K562 (cell line): Measurements from ENCODE around the gene PTPMT1. TPM values are rescaled to one million over a fixed set of nuclear protein-coding genes. Genes with fewer than 3 reads are reported as not detected.

Source experiments
- CBFA2T3 ChIP-seq: fragments of 450-650 bp; IDR thresholded peaks from 2 replicates; pipeline ENCODE4 v1.6.1; 2017
- ELF4 ChIP-seq: fragments of 450-650 bp; formaldehyde crosslinking; IDR thresholded peaks from 2 replicates; pipeline ENCODE4 v1.4.0; 2022; ENCODE audit warnings: missing genetic modification characterization
- ESRRA ChIP-seq: fragments of 450-650 bp; IDR thresholded peaks from 2 replicates; pipeline ENCODE4 v1.6.1; 2014; ENCODE audit warnings: low read depth, mild to moderate bottlenecking, moderate library complexity, borderline replicate concordance
- EWSR1 ChIP-seq: fragments of 450-650 bp; IDR thresholded peaks from 2 replicates; pipeline ENCODE4 v1.6.1; 2018; ENCODE audit warnings: borderline replicate concordance, mild to moderate bottlenecking, low read depth, moderate library complexity; ENCODE audit not compliant: partially characterized antibody
- MAZ ChIP-seq, 2 experiments: fragments of 450-650 bp in 1 of 2; sonication (generic) in 1 of 2; formaldehyde crosslinking; IDR thresholded peaks in 1 of 2; conservative IDR thresholded peaks in 1 of 2; 2 replicates each; pipeline versions ENCODE4 v1.4.0 to v1.5.0; 2020; ENCODE audit warnings: mild to moderate bottlenecking in 1 of 2, missing genetic modification reagents in 1 of 2
- SRF ChIP-seq, 2 experiments: fragments of 250-450, 450-650 bp in 1 of 2; sonication (Bioruptor Pico) in 1 of 2; sonication (generic) in 1 of 2; formaldehyde crosslinking; IDR thresholded peaks; 2 replicates each; pipeline versions ENCODE4 v1.5.0 to v1.5.1; 2020 to 2022; ENCODE audit warnings: mild to moderate bottlenecking in 1 of 2, missing genetic modification reagents in 1 of 2
- TAF1 ChIP-seq: IDR thresholded peaks from 2 replicates; pipeline ENCODE4 v1.6.1; 2011; ENCODE audit warnings: mild to moderate bottlenecking, low read length, moderate library complexity; ENCODE audit not compliant: insufficient read depth, control insufficient read depth, severe bottlenecking; ENCODE audit errors: extremely low read depth
- TAF9B ChIP-seq: fragments of 450-650 bp; IDR thresholded peaks from 2 replicates; pipeline ENCODE4 v1.6.1; 2018; ENCODE audit warnings: mild to moderate bottlenecking; ENCODE audit not compliant: partially characterized antibody
- YY1 ChIP-seq, 3 experiments: IDR thresholded peaks; 2 replicates each; pipeline ENCODE4 v1.6.1; 2011; ENCODE audit warnings: low read length in 2 of 3, mild to moderate bottlenecking in 2 of 3, moderate library complexity in 2 of 3, borderline replicate concordance in 1 of 3, control low read depth in 1 of 3, low read depth in 1 of 3; ENCODE audit not compliant: insufficient read depth in 3 of 3, insufficient replicate concordance in 2 of 3, control insufficient read depth in 1 of 3, insufficient read length in 1 of 3; ENCODE audit errors: extremely low read depth in 1 of 3
- polyA plus RNA-seq, 8 experiments: library from polyadenylated mRNA; depleted of rRNA in 4 of 8; stranded (reverse) in 5 of 8; unstranded in 3 of 8; fragments of >200 nt; fragmentation: Nextera tagmentation in 2 of 8; fragmentation: Illumina TruSeq in 1 of 8; extraction: Ambion mirVana in 2 of 8; extraction: Trizol in 1 of 8; gene quantifications; 2 replicates each; pipeline versions ENCODE4 v1.2.1 to v1.2.3, GENCODE V29; 2011 to 2014; ENCODE audit warnings: inconsistent platforms in 1 of 8, missing spikeins in 1 of 8
- total RNA-seq, 7 experiments: library from RNA; depleted of rRNA in 6 of 7; stranded (reverse); fragments of >200 nt in 6 of 7; fragmentation: Illumina TruSeq in 2 of 7; extraction: Trizol in 2 of 7; gene quantifications; 2 replicates each; pipeline versions ENCODE4 v1.2.1 to v1.2.3, GENCODE V29; 2011 to 2021; ENCODE audit warnings: low replicate concordance in 1 of 7
- TF ChIP-seq, protein P1 (sequence below): sonication (generic); IDR thresholded peaks from 2 replicates; pipeline ENCODE4 v1.6.1; 2016
- TF ChIP-seq, protein P2 (sequence below): fragments of 200-800 bp; sonication (Bioruptor generic); IDR thresholded peaks from 2 replicates; pipeline ENCODE4 v1.6.1; 2017; ENCODE audit warnings: missing genetic modification characterization, missing compliant biosample characterization
- TF ChIP-seq, protein P3 (sequence below), 2 experiments: fragments of 450-650 bp in 1 of 2; sonication (generic) in 1 of 2; formaldehyde crosslinking in 1 of 2; IDR thresholded peaks; 2 replicates each; pipeline versions ENCODE4 v1.7.1 to v1.9.0; 2016 to 2022; ENCODE audit warnings: inconsistent platforms in 1 of 2, mild to moderate bottlenecking in 1 of 2, missing genetic modification reagents in 1 of 2

PTPMT1 gene
- total and polyA plus RNA-seq, 9 of the 15 experiments (the other 6 are each of a cell fraction or from before 2014, with no cell fraction given) = 10.4 to 140 (median 67.2) TPM

DNA sequence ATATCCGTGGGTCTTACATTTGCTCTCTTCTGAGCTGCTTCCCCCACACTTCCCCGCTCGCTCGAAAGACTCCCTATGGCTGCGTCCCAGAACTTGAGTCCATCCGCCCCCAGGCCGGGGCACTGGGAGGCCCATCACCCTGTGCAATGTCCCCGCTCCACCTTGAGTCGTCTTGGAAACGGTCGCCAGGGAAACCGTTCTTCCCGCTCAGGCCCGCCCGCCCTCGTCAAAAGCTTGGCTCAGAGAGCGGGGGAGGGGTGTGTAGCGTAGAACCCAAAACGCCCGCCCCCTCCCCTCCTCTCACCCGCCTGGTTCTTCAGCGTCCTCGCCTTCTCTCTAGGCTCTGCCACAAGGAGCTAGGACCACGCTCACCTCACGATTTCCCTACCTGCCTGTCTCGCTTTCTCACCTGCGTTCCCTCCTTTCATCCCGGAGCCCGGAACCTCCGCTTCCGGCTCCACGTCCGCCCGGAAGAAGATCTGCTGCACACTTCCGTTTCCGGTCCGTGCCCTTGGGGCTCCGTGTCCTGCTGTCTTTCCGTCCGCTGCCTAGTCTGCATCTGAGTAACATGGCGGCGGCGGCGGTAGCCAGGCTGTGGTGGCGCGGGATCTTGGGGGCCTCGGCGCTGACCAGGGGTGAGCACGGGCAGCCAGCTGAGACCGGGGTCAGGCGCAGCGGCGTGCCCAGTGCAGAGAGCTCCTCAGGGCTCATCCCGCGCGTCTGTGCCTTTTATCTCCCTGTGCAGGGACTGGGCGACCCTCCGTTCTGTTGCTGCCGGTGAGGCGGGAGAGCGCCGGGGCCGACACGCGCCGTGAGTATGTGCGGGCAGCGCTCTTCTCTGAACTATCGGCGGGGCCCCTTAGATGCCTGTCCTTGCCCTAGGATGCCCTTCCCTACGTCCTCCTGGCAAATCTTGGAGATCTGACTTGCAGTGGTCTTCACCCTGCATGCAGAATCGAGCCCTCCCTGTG, 13.4 kb downstream of the PTPMT1 start, which contains the start of the genes KBTBD4 and NDUFS3 (continued):
- TF ChIP-seq YY1 (IDR thresholded peaks at IDR 0.05; ENCODE audit: borderline replicate concordance in 1 of 3, control insufficient read depth in 1 of 3, extremely low read depth in 1 of 3, insufficient read depth in 3 of 3, insufficient read length in 1 of 3, insufficient replicate concordance in 2 of 3, low read depth in 1 of 3, low read length in 2 of 3) (peak; percentile 82 to 97 (median 94)), TAF1 (peak; percentile 98), TAF9B (peak; percentile 97), CBFA2T3 (no peak; the same call in 1 of the 2 replicates), EWSR1 (no peak), MAZ (CRISPR knock-in tag; conservative IDR thresholded peaks at IDR 0.05 in 1 of 2, IDR thresholded peaks at IDR 0.05 in 1 of 2) (peak; percentile 90 to 97), ELF4 (CRISPR knock-in tag) (0 out of 2 replicates have a peak, but pooled peaks have one; percentile 60), SRF (CRISPR knock-in tag; IDR thresholded peaks at IDR 0.05) (peak in 1 of 2 experiments; percentile 49; a peak in 1 of 4 replicates), ESRRA (peak; percentile 99)
- TF ChIP-seq, protein P1, sequence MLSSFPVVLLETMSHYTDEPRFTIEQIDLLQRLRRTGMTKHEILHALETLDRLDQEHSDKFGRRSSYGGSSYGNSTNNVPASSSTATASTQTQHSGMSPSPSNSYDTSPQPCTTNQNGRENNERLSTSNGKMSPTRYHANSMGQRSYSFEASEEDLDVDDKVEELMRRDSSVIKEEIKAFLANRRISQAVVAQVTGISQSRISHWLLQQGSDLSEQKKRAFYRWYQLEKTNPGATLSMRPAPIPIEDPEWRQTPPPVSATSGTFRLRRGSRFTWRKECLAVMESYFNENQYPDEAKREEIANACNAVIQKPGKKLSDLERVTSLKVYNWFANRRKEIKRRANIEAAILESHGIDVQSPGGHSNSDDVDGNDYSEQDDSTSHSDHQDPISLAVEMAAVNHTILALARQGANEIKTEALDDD = no peak; the same call in 1 of the 2 replicates
- TF ChIP-seq, protein P2, sequence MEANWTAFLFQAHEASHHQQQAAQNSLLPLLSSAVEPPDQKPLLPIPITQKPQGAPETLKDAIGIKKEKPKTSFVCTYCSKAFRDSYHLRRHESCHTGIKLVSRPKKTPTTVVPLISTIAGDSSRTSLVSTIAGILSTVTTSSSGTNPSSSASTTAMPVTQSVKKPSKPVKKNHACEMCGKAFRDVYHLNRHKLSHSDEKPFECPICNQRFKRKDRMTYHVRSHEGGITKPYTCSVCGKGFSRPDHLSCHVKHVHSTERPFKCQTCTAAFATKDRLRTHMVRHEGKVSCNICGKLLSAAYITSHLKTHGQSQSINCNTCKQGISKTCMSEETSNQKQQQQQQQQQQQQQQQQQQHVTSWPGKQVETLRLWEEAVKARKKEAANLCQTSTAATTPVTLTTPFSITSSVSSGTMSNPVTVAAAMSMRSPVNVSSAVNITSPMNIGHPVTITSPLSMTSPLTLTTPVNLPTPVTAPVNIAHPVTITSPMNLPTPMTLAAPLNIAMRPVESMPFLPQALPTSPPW (CRISPR knock-in tag) = peak; percentile 90
- TF ChIP-seq, protein P3, sequence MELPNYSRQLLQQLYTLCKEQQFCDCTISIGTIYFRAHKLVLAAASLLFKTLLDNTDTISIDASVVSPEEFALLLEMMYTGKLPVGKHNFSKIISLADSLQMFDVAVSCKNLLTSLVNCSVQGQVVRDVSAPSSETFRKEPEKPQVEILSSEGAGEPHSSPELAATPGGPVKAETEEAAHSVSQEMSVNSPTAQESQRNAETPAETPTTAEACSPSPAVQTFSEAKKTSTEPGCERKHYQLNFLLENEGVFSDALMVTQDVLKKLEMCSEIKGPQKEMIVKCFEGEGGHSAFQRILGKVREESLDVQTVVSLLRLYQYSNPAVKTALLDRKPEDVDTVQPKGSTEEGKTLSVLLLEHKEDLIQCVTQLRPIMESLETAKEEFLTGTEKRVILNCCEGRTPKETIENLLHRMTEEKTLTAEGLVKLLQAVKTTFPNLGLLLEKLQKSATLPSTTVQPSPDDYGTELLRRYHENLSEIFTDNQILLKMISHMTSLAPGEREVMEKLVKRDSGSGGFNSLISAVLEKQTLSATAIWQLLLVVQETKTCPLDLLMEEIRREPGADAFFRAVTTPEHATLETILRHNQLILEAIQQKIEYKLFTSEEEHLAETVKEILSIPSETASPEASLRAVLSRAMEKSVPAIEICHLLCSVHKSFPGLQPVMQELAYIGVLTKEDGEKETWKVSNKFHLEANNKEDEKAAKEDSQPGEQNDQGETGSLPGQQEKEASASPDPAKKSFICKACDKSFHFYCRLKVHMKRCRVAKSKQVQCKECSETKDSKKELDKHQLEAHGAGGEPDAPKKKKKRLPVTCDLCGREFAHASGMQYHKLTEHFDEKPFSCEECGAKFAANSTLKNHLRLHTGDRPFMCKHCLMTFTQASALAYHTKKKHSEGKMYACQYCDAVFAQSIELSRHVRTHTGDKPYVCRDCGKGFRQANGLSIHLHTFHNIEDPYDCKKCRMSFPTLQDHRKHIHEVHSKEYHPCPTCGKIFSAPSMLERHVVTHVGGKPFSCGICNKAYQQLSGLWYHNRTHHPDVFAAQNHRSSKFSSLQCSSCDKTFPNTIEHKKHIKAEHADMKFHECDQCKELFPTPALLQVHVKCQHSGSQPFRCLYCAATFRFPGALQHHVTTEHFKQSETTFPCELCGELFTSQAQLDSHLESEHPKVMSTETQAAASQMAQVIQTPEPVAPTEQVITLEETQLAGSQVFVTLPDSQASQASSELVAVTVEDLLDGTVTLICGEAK (IDR thresholded peaks at IDR 0.05) = peak; percentile 100
- TF ChIP-seq, protein P3 (CRISPR knock-in tag; IDR thresholded peaks at IDR 0.05) = no peak
